Mammary epithelial cell (primary cell): ENCODE measurements around the gene MAML3.

ENCODE experiments used
- EZH2 ChIP-seq: IDR thresholded peaks from 2 replicates; pipeline ENCODE4 v1.6.1; 2012; ENCODE audit warnings: low read length, inconsistent platforms, borderline replicate concordance
- TF ChIP-seq, protein P1 (sequence below), 2 donors: IDR thresholded peaks in 1 of 2; conservative IDR thresholded peaks in 1 of 2; 2 replicates each; pipeline ENCODE4 v1.5.1; 2011 to 2012; ENCODE audit warnings: inconsistent platforms in 2 of 2, low read length in 2 of 2, mild to moderate bottlenecking in 2 of 2, control low read depth in 1 of 2, low read depth in 1 of 2; ENCODE audit not compliant: insufficient read depth in 1 of 2; ENCODE audit errors: extremely low read depth in 1 of 2

DNA sequence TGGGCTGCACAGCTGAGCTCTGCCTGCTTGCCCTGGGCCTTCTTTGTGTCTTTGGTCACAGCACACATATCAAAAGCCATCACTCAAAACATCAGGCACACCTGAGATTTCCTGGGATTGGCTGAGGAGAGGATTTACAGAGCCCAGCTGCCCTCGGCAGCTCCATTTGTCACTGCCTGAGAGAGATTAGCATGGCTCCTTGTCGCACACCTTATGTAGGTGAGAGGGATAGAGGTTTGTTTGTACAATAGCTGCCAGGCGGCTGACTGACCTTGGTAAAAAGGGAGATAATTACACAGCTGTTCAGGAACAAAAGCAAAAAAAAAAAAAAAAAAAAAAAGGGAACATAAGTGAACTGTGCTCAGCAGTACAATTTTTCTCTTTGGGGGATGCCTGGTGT is 425.1 kb downstream of the MAML3 start:
- TF ChIP-seq EZH2, result no peak
- TF ChIP-seq, protein P1, sequence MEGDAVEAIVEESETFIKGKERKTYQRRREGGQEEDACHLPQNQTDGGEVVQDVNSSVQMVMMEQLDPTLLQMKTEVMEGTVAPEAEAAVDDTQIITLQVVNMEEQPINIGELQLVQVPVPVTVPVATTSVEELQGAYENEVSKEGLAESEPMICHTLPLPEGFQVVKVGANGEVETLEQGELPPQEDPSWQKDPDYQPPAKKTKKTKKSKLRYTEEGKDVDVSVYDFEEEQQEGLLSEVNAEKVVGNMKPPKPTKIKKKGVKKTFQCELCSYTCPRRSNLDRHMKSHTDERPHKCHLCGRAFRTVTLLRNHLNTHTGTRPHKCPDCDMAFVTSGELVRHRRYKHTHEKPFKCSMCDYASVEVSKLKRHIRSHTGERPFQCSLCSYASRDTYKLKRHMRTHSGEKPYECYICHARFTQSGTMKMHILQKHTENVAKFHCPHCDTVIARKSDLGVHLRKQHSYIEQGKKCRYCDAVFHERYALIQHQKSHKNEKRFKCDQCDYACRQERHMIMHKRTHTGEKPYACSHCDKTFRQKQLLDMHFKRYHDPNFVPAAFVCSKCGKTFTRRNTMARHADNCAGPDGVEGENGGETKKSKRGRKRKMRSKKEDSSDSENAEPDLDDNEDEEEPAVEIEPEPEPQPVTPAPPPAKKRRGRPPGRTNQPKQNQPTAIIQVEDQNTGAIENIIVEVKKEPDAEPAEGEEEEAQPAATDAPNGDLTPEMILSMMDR (conservative IDR thresholded peaks at IDR 0.05 in 1 of 2, IDR thresholded peaks at IDR 0.05 in 1 of 2; ENCODE audit: extremely low read depth in 1 of 2, insufficient read depth in 1 of 2, low read depth in 1 of 2, low read length in 2 of 2), result no peak
